GM20431 (cell line): ENCODE measurements around the gene CABCOCO1.
"Not testable (repeated sequence)": the region's sequence is repeated elsewhere in the genome, so short reads cannot be mapped to it uniquely, and the experiment has no call there.

ENCODE experiments used
- in situ Hi-C: fragments of 300-500 bp; cut with MseI, MboI; formaldehyde crosslinking; loops from one replicate; pipeline ENCODE4 v1.15.0; 2020; ENCODE audit warnings: low sequenced_read_pairs; ENCODE audit not compliant: unreplicated experiment

CABCOCO1 gene

DNA sequence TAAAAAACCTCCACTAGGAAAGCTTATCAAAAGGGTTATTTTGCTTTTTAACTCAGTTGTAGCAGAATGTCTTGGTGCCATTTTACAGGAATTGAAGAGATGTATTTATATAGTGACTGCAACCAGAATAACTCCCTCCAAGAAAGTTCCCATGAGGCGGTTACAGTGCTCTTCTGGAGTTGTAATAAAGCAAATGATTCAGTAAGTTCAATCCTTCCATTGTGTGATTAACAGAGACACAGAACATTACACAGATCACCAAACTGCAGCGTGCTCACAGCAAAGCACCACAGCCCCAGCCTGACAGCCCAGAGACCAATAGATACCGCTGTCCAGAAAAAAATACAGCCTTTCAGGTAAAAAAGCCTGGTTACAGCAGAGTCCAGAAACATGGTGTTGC, 21.9 kb upstream of the CABCOCO1 start:
- in situ Hi-C loops, result no loop called here

DNA sequence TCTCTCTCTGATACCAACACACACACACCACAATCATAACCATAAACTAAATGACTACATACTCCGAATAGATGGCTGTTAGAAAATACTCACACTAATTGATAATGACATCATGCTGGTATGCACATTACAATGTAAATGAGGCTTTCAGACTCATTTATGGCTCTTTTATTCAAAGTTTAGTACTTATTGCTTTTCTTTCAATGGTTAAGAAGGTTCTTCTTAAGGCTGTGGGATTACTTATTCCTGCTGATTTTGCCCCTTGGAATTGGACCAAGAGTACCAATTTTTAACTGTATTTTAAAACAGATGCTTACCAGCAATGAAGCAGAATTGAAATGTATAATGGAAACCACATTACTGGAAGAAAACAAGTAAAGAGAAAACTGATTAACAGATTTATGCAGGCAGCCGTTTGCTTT, 20.6 kb upstream of the CABCOCO1 start:
- in situ Hi-C loops, result no loop called here

GRCh38 chr10:61642676-61643075, 20.1 kb upstream of the CABCOCO1 start:
- in situ Hi-C loops, result no loop called here

DNA sequence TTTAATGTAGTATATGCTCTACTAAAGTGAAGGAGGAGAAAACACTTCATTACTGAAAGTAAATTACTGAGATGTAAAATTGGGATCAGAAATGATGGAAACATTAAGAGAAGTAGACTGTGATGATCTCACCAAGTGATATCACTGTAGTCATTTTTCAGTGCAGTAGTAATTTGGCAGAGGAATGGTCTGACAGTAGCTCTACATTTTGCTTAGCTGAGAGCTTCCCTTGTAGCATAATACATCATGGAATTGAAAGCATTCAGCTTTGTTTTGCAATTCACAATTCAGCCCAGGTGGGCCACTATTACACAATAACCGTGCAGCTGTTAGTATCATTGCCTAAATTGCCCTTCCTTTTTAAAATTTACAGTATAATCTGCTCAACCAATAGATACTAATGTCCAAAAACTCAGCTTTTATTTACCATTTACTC, 19.4 kb upstream of the CABCOCO1 start:
- in situ Hi-C loops, result no loop called here

DNA sequence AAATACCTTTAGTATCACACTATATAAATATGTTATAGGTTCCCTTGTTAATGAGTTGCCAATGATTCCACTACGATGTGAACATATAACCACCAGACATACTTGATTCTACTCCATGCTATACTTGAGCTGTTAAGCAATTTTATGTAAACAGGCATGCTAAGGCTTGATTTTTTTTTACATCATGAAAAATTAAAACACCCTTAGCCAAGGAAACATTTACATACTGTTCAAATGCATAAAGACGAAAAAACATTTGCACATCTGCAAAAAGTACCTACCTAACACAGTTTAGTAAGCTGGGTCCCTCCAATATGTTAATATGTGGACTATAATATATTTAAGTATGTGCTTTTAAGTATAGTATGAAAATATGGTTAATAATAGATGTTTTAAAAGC, 9.0 kb upstream of the CABCOCO1 start:
- in situ Hi-C loops, result no loop called here

DNA sequence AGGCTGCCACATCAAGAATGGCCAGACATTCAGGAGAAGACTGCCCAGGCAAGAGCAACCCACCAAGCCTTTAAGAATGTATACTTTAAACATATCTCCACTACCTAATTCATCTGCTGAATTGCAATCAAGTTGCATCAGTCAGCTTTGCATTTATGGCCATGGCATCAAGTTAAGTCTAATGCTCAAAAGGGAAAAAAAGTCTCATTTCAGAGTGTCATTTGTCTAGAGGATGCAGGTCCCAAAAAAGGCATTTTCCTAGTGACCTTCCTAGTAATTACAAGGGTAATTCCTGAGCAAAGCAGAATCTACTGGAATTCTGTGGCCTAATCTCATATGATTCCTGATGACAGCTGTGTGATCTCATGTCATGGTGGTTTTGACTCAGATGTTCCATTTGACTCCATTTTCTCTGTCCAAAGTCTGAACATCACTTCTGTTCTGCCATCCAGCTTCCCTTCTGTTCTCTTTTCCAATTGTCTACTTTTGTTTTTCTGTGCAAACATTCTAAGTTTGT, 7.3 kb upstream of the CABCOCO1 start:
- in situ Hi-C loops, result no loop called here

- in situ Hi-C loops, result no loop called here
Measured at GRCh38 chr10:61663466-61663865, 737 bp downstream of the CABCOCO1 start.

DNA sequence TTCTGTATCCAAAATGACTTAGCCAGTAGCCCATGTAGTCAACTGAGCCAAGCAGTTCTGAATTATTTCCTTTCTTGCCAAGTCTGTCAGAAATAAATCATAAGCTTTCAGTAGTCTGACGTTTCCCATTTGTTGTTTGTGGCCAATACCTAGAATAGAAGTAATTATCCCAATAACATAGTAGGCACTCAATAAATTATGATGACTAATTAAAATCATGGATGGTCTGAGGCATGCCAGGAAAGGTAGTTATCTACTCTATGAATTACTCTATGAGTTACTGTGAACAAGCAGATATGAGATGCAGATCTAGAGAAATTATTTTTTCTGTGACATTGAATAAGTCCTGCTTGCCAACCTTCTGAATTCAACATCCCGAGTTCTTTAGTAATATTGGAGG, 2.3 kb downstream of the CABCOCO1 start:
- in situ Hi-C loops, result no loop called here

GRCh38 chr10:61669161-61669725, 6.5 kb downstream of the CABCOCO1 start:
- in situ Hi-C loops, result no loop called here

GRCh38 chr10:61669849-61670248, 7.1 kb downstream of the CABCOCO1 start:
- in situ Hi-C loops, result no loop called here

GRCh38 chr10:61673360-61673759, 10.6 kb downstream of the CABCOCO1 start:
- in situ Hi-C loops, result no loop called here

DNA sequence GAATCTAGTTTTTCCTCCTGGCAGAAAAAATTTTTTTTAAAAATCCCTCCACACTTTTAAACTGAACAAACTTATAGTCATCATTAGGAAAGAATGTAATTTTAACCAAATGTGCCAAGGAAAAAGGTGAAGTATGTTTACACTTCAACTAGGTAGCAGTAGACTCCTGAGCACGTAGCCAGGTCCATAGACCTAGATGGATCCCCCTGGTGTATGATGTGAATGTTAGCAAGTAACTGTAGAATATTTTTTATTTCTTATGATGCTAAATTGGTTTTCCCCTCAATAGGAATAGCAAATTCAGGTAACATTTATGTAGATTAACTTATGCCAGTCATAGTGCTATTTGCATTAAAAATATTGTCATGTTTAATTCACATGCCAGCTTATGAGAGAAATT, 19.6 kb downstream of the CABCOCO1 start:
- in situ Hi-C loops, result no loop called here

GRCh38 chr10:61683319-61683718, 20.6 kb downstream of the CABCOCO1 start:
- in situ Hi-C loops, result no loop called here

GRCh38 chr10:61684894-61685507, 22.3 kb downstream of the CABCOCO1 start:
- in situ Hi-C loops, result no loop called here

GRCh38 chr10:61688551-61689308, 26.0 kb downstream of the CABCOCO1 start:
- in situ Hi-C loops, result no loop called here

GRCh38 chr10:61691667-61692066, 28.9 kb downstream of the CABCOCO1 start:
- in situ Hi-C loops, result not testable (repeated sequence)

DNA sequence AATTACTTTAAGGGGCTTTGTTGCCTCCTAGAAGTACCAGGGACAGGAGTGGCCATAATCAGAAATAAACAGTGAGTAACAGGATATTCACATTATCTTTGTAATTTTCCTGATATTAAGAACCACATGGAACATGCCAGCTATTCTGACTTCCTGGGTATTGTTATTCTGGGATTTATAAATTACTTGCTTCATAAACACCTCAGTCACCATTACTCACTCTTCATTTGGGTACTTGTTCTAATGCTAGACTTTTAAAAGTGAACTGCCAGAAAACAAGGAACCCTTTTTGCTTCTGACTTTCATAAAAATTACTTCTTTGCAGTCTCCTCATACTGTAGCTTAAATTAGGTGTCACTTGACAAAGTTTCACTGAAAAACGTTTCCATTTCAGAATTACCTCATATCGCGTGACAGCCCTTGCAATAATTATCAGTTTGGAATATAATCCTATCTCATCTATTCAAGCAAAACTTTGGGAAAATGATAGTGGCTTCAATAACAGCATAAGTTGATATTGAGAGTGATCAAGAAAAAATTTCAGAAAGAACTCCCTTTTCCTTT, 29.8 kb downstream of the CABCOCO1 start:
- in situ Hi-C loops, result no loop called here

- in situ Hi-C loops, result no loop called here
Measured at GRCh38 chr10:61698968-61699655, 36.4 kb downstream of the CABCOCO1 start.

DNA sequence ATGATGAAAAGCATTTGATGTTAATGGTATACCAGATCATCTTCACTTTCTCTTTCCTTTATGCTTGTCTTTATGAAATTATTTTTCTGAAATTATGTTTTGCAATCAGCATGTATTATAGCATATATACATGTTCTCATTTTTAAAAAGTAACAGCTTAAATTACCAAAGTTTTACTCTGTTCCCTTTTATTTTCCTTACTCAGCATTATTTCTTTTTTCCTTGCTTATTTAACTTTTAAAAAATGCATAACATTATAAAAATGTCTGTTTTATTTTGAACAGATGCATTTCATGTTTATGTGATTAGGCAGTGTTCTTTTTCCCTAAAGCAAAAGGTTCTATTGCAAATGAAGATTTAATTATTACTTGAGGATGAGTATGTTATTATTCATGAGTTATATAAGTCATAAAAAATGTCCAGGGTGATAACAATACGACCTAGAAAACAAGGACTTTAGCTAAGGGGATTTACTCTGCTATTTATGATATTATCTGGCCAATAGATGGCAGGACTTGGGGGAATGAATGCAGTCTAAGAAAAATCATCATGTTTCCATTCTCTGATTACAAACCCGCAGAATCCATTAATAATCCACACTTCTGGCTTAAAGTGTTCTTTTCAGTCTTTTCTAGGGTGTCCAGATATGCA, 38.5 kb downstream of the CABCOCO1 start:
- in situ Hi-C loops, result no loop called here

- in situ Hi-C loops, result no loop called here
Measured at GRCh38 chr10:61701706-61702105, 39.0 kb downstream of the CABCOCO1 start.
